ENCODE data around the gene CEL. TPM values are rescaled to one million over a fixed set of nuclear protein-coding genes. Genes with fewer than 3 reads are reported as not detected.
"Not testable (repeated sequence)": the region's sequence is repeated elsewhere in the genome, so short reads cannot be mapped to it uniquely, and the experiment has no call there.

The CEL gene
- 0.26 and 0.35 TPM in 2 replicates for total RNA-seq (2014; rRNA removed; shearing (Covaris generic))
- 0.29 and 1.3 TPM in 2 replicates for polyA plus RNA-seq (2014; cell fraction: nucleus; rRNA removed)

- DNase-seq (ENCODE audit: extremely low read depth, low read depth) = not testable (repeated sequence)
These were observed at the start of gene CEL for GRCh38 chr9:133061764-133062145. Gene CEL (plus strand): TSS chr9:133061981. CDS start chr9:133062003, 22 bp downstream.

- no peak for DNase-seq (ENCODE audit: extremely low read depth, low read depth)
These were observed 47.1 kb upstream of the CEL start for GRCh38 chr9:133014696-133015095.

- no peak for DNase-seq (ENCODE audit: extremely low read depth, low read depth)
These were observed 38.5 kb upstream of the CEL start for GRCh38 chr9:133023117-133023890.

GRCh38 chr9:133026426-133026825 lies 35.4 kb upstream of the CEL start:
- DNase-seq (ENCODE audit: extremely low read depth, low read depth) = no peak

GRCh38 chr9:133027134-133027533 lies 34.6 kb upstream of the CEL start:
- no peak for DNase-seq (ENCODE audit: extremely low read depth, low read depth)

GRCh38 chr9:133028221-133028620 lies 33.6 kb upstream of the CEL start:
- no peak for DNase-seq (ENCODE audit: extremely low read depth, low read depth)

GRCh38 chr9:133029994-133030316 lies 31.8 kb upstream of the CEL start:
- DNase-seq (ENCODE audit: extremely low read depth, low read depth) = no peak

- peak; percentile 99 for DNase-seq (ENCODE audit: extremely low read depth, low read depth)
These were observed 31.3 kb upstream of the CEL start, which contains the start of gene GTF3C5 for GRCh38 chr9:133030317-133031129. Gene GTF3C5 (plus strand): TSS chr9:133030997. CDS start chr9:133031012, 15 bp downstream.

GRCh38 chr9:133031130-133031422 lies 30.7 kb upstream of the CEL start:
- no peak for DNase-seq (ENCODE audit: extremely low read depth, low read depth)

- DNase-seq (ENCODE audit: extremely low read depth, low read depth) = no peak
These were observed 30.3 kb upstream of the CEL start for GRCh38 chr9:133031496-133031911.

GRCh38 chr9:133032171-133032570 lies 29.6 kb upstream of the CEL start:
- no peak for DNase-seq (ENCODE audit: extremely low read depth, low read depth)

GRCh38 chr9:133035669-133036068 lies 26.1 kb upstream of the CEL start:
- no peak for DNase-seq (ENCODE audit: extremely low read depth, low read depth)

- no peak for DNase-seq (ENCODE audit: extremely low read depth, low read depth)
These were observed 23.8 kb upstream of the CEL start for GRCh38 chr9:133037775-133038515.

GRCh38 chr9:133040892-133041479 lies 20.8 kb upstream of the CEL start:
- DNase-seq (ENCODE audit: extremely low read depth, low read depth) = peak; percentile 23

GRCh38 chr9:133041958-133042357 lies 19.8 kb upstream of the CEL start:
- DNase-seq (ENCODE audit: extremely low read depth, low read depth) = no peak

GRCh38 chr9:133042676-133043075 lies 19.1 kb upstream of the CEL start:
- no peak for DNase-seq (ENCODE audit: extremely low read depth, low read depth)

GRCh38 chr9:133043449-133044035 lies 18.2 kb upstream of the CEL start:
- no peak for DNase-seq (ENCODE audit: extremely low read depth, low read depth)

GRCh38 chr9:133044125-133044524 lies 17.7 kb upstream of the CEL start:
- DNase-seq (ENCODE audit: extremely low read depth, low read depth) = no peak

- no peak for DNase-seq (ENCODE audit: extremely low read depth, low read depth)
These were observed 17.1 kb upstream of the CEL start for GRCh38 chr9:133044661-133045060.

GRCh38 chr9:133045132-133045531 lies 16.6 kb upstream of the CEL start:
- no peak for DNase-seq (ENCODE audit: extremely low read depth, low read depth)
